ENCODE measurements around the gene CNTNAP2. TPM values are rescaled to one million over a fixed set of nuclear protein-coding genes. Genes with fewer than 3 reads are reported as not detected.

Gene CNTNAP2
- total and polyA plus RNA-seq, 2 donors (not counting 1 experiment from before 2014, with no cell fraction given) = not detected

- no peak for TF ChIP-seq EZH2 (IDR thresholded peaks at IDR 0.05; ENCODE audit: low read length, missing control alignments)
- no peak for TF ChIP-seq CTCF (conservative IDR thresholded peaks at IDR 0.05 in 1 of 2, IDR thresholded peaks at IDR 0.05 in 1 of 2; ENCODE audit: low read depth in 1 of 2, low read length in 2 of 2)
These were observed 160.3 kb downstream of the CNTNAP2 start for GRCh38 chr7:146276888-146277287.

GRCh38 chr7:146285418-146285817 lies 168.8 kb downstream of the CNTNAP2 start:
- H3K9ac ChIP-seq (ENCODE audit: insufficient read depth, low read length) = no peak overlapping the region
- H3K4me3 ChIP-seq (replicated peaks in 1 of 4; ENCODE audit: control extremely low read depth in 1 of 4, insufficient read depth in 1 of 4, low read depth in 3 of 4, low read length in 4 of 4) = no peak overlapping the region
- H3K79me2 ChIP-seq (ENCODE audit: control insufficient read depth, insufficient read depth, low read length) = no peaks in the 10 kb centered on the region
- H3K36me3 ChIP-seq (ENCODE audit: control insufficient read depth, insufficient read depth, low read length) = no peaks in the 10 kb centered on the region
- H3K27me3 ChIP-seq (ENCODE audit: control insufficient read depth, insufficient read depth, low read length) = no peaks in the 10 kb centered on the region
- H3K4me2 ChIP-seq (ENCODE audit: extremely low read depth, insufficient read depth, low read length) = no peak overlapping the region
- TF ChIP-seq CTCF (conservative IDR thresholded peaks at IDR 0.05 in 1 of 2, IDR thresholded peaks at IDR 0.05 in 1 of 2; ENCODE audit: low read depth in 1 of 2, low read length in 2 of 2) (no peak), EZH2 (IDR thresholded peaks at IDR 0.05; ENCODE audit: low read length, missing control alignments) (no peak)
- no peaks in the 10 kb centered on the region for H4K20me1 ChIP-seq (ENCODE audit: control insufficient read depth, extremely low read depth, insufficient read depth, low read length)
- no peaks in the 10 kb centered on the region for H3K4me1 ChIP-seq (ENCODE audit: control insufficient read depth, extremely low read depth, insufficient read depth, low read length)
- no peak overlapping the region for H3K27ac ChIP-seq (ENCODE audit: insufficient read depth, low read length)
- H2AFZ ChIP-seq (ENCODE audit: low read length) = no peak overlapping the region
- H3K9me3 ChIP-seq (ENCODE audit: control insufficient read depth, insufficient read depth, low read depth, low read length) = no peaks in the 10 kb centered on the region
- no peak for DNase-seq (ENCODE audit: low read depth in 2 of 2)

More at GRCh38 chr7:146276888-146277287, 160.3 kb downstream of the CNTNAP2 start:
- Histone ChIP-seq H3K4me3 (replicated peaks in 1 of 4; ENCODE audit: control extremely low read depth in 1 of 4, insufficient read depth in 1 of 4, low read depth in 3 of 4, low read length in 4 of 4) (no peak overlapping the region), H4K20me1 (ENCODE audit: control insufficient read depth, extremely low read depth, insufficient read depth, low read length) (no peaks in the 10 kb centered on the region), H3K79me2 (ENCODE audit: control insufficient read depth, insufficient read depth, low read length) (no peaks in the 10 kb centered on the region), H3K27ac (ENCODE audit: insufficient read depth, low read length) (no peak overlapping the region), H3K4me1 (ENCODE audit: control insufficient read depth, extremely low read depth, insufficient read depth, low read length) (no peaks in the 10 kb centered on the region), H3K4me2 (ENCODE audit: extremely low read depth, insufficient read depth, low read length) (no peak overlapping the region), H3K9ac (ENCODE audit: insufficient read depth, low read length) (no peak overlapping the region), H3K27me3 (ENCODE audit: control insufficient read depth, insufficient read depth, low read length) (no peaks in the 10 kb centered on the region), H3K9me3 (ENCODE audit: control insufficient read depth, insufficient read depth, low read depth, low read length) (no peaks in the 10 kb centered on the region), H2AFZ (ENCODE audit: low read length) (no peak overlapping the region), H3K36me3 (ENCODE audit: control insufficient read depth, insufficient read depth, low read length) (no peaks in the 10 kb centered on the region)
- no peak for DNase-seq (ENCODE audit: low read depth in 2 of 2)

- Histone ChIP-seq H3K9ac (ENCODE audit: insufficient read depth, low read length) (no peak overlapping the region), H3K4me3 (replicated peaks in 1 of 4; ENCODE audit: control extremely low read depth in 1 of 4, insufficient read depth in 1 of 4, low read depth in 3 of 4, low read length in 4 of 4) (no peak overlapping the region), H3K4me2 (ENCODE audit: extremely low read depth, insufficient read depth, low read length) (no peak overlapping the region), H4K20me1 (ENCODE audit: control insufficient read depth, extremely low read depth, insufficient read depth, low read length) (no peaks in the 10 kb centered on the region), H2AFZ (ENCODE audit: low read length) (no peak overlapping the region), H3K4me1 (ENCODE audit: control insufficient read depth, extremely low read depth, insufficient read depth, low read length) (no peaks in the 10 kb centered on the region), H3K27me3 (ENCODE audit: control insufficient read depth, insufficient read depth, low read length) (no peaks in the 10 kb centered on the region), H3K36me3 (ENCODE audit: control insufficient read depth, insufficient read depth, low read length) (no peaks in the 10 kb centered on the region), H3K27ac (ENCODE audit: insufficient read depth, low read length) (no peak overlapping the region), H3K9me3 (ENCODE audit: control insufficient read depth, insufficient read depth, low read depth, low read length) (no peaks in the 10 kb centered on the region), H3K79me2 (ENCODE audit: control insufficient read depth, insufficient read depth, low read length) (no peaks in the 10 kb centered on the region)
- DNase-seq (ENCODE audit: low read depth in 2 of 2) = no peak
- no peak for TF ChIP-seq EZH2 (IDR thresholded peaks at IDR 0.05; ENCODE audit: low read length, missing control alignments)
- no peak for TF ChIP-seq CTCF (conservative IDR thresholded peaks at IDR 0.05 in 1 of 2, IDR thresholded peaks at IDR 0.05 in 1 of 2; ENCODE audit: low read depth in 1 of 2, low read length in 2 of 2)
These were observed 174.1 kb downstream of the CNTNAP2 start for GRCh38 chr7:146290746-146291145.

Measured in fibroblast of lung (primary cell).